ENCODE measurements around the gene SOS1. TPM values are rescaled to one million over a fixed set of nuclear protein-coding genes. Genes with fewer than 3 reads are reported as not detected.

Gene SOS1
- total and polyA plus RNA-seq, 2 of the 13 experiments (the other 11 are each of a cell fraction or from before 2014, with no cell fraction given), result 20.8 to 60.4 TPM

DNA sequence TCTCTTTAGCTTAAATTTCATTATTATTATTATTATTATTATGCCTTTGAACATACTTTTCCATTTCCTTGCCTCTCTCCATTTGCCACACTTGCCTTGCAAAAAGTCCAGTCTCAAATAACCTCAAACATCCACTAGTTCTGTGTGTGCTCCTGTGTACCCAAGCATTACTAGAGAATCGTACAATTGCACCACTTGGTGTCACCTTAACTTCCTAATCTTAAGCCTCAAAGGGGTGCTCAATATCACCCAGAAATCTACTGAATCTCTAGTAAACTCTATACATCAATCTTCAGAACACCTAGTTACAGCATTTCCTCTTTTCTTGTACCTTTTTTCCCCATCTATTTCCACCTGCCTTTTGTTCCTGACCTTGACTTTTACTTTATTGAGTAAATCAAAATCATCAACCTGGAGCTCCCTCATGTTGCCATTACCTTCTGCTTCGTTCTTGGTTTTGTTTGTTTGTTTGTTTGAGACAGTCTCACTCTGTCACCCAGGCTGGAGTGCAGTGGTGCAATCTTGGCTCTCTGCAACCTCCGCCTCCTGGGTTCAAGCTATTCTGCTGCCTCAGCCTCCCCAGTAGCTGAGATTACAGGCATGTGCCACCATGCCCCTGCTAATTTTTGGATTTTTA lies 12.5 kb upstream of the SOS1 start:
- in situ Hi-C loops (cut with HindIII; ENCODE audit: extremely low pct_ligation_motif_present, low pct_unique_long_range_greater_than_20kb) (no loop called here), intact Hi-C loops (cut with micrococcal nuclease; ENCODE audit: unreplicated experiment) (loop anchor here (10.0 kb wide), 1 partner anchor 259 kb away; the partner anchor contains the start of genes DHX57 and MORN2)
- no peak for DNase-seq (ENCODE audit: low spot score)
- Histone ChIP-seq H4K20me1 (ENCODE audit: insufficient read depth, low read length) (no peaks in the 10 kb centered on the region), H3K4me1 (ENCODE audit: insufficient read depth, low read length) (peaks cover 62% of the 10 kb centered on the region), H3K4me3 (replicated peaks in 1 of 3; ENCODE audit: insufficient read depth in 1 of 3, low read depth in 2 of 3, low read length in 3 of 3) (no peak overlapping the region), H3K27me3 (ENCODE audit: control insufficient read depth in 1 of 2, insufficient read depth in 2 of 2, low read length in 2 of 2) (no peaks in the 10 kb centered on the region), H3K9me3 (ENCODE audit: low read length) (no peaks in the 10 kb centered on the region), H3K9ac (ENCODE audit: insufficient read depth, low read depth, low read length) (no peak overlapping the region), H3K4me2 (ENCODE audit: low read depth, low read length) (no peak overlapping the region), H2AFZ (ENCODE audit: low read length) (no peak overlapping the region), H3K36me3 (replicated peaks in 1 of 2; ENCODE audit: control insufficient read depth in 1 of 2, insufficient read depth in 2 of 2, low read length in 2 of 2) (no peaks in the 10 kb centered on the region), H3K79me2 (ENCODE audit: insufficient read depth, low read length) (no peaks in the 10 kb centered on the region), H3K27ac (ENCODE audit: extremely low read length, insufficient read depth, low read length) (peak overlapping the region; percentile 19)
- BruUV-seq (replicated peaks), result no TSS peak
- ChIA-PET CTCF (ENCODE audit: low intra/inter-chr PET ratio, low total read pairs) (no interaction called here), POLR2A (interaction anchor here (2.6 to 2.7 kb wide), 2 partner anchors 8 to 13 kb away, joined by 15 to 37 read pairs; partner anchors contain the start of gene SOS1)
- no peak for FAIRE-seq
- no peak for ATAC-seq
- WGBS (ENCODE audit: low lambda C conversion rate), result 50% methylated on average over 3 of the region's 3 CpGs
- TF ChIP-seq HNRNPUL1 (IDR thresholded peaks at IDR 0.05; ENCODE audit: low read depth, low read length) (no peak), IKZF4 (CRISPR knock-in tag; IDR thresholded peaks at IDR 0.05; ENCODE audit: borderline replicate concordance, low read depth, not compliant biosample characterization) (no peak), ZNF225 (CRISPR knock-in tag; IDR thresholded peaks at IDR 0.05) (no peak), HOXA5 (CRISPR knock-in tag; IDR thresholded peaks at IDR 0.05) (0 out of 2 replicates have a peak, but pooled peaks have one; percentile 48), HHEX (CRISPR knock-in tag; IDR thresholded peaks at IDR 0.05) (no peak), ZMAT3 (CRISPR knock-in tag; conservative IDR thresholded peaks at IDR 0.05) (no peak), HMG20A (CRISPR knock-in tag; IDR thresholded peaks at IDR 0.05; ENCODE audit: borderline replicate concordance) (no peak), FOXK2 (IDR thresholded peaks at IDR 0.05) (no peak), HNF4A (CRISPR knock-in tag; IDR thresholded peaks at IDR 0.05) (no peak), KMT2A (CRISPR knock-in tag; IDR thresholded peaks at IDR 0.05) (no peak), PHF21A (CRISPR knock-in tag; IDR thresholded peaks at IDR 0.05) (no peak), ZFP82 (CRISPR knock-in tag; IDR thresholded peaks at IDR 0.05; ENCODE audit: borderline replicate concordance) (no peak), SIN3B (IDR thresholded peaks at IDR 0.05; ENCODE audit: low read length) (no peak), MED8 (CRISPR knock-in tag; IDR thresholded peaks at IDR 0.05; ENCODE audit: insufficient replicate concordance) (no peak), TCF12 (IDR thresholded peaks at IDR 0.05) (no peak), TCF12 (CRISPR knock-in tag; IDR thresholded peaks at IDR 0.05) (no peak)
- TF ChIP-seq, protein P1, sequence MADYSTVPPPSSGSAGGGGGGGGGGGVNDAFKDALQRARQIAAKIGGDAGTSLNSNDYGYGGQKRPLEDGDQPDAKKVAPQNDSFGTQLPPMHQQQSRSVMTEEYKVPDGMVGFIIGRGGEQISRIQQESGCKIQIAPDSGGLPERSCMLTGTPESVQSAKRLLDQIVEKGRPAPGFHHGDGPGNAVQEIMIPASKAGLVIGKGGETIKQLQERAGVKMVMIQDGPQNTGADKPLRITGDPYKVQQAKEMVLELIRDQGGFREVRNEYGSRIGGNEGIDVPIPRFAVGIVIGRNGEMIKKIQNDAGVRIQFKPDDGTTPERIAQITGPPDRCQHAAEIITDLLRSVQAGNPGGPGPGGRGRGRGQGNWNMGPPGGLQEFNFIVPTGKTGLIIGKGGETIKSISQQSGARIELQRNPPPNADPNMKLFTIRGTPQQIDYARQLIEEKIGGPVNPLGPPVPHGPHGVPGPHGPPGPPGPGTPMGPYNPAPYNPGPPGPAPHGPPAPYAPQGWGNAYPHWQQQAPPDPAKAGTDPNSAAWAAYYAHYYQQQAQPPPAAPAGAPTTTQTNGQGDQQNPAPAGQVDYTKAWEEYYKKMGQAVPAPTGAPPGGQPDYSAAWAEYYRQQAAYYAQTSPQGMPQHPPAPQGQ (CRISPR knock-in tag; IDR thresholded peaks at IDR 0.05; ENCODE audit: borderline replicate concordance), result no peak
- TF ChIP-seq, protein P2, sequence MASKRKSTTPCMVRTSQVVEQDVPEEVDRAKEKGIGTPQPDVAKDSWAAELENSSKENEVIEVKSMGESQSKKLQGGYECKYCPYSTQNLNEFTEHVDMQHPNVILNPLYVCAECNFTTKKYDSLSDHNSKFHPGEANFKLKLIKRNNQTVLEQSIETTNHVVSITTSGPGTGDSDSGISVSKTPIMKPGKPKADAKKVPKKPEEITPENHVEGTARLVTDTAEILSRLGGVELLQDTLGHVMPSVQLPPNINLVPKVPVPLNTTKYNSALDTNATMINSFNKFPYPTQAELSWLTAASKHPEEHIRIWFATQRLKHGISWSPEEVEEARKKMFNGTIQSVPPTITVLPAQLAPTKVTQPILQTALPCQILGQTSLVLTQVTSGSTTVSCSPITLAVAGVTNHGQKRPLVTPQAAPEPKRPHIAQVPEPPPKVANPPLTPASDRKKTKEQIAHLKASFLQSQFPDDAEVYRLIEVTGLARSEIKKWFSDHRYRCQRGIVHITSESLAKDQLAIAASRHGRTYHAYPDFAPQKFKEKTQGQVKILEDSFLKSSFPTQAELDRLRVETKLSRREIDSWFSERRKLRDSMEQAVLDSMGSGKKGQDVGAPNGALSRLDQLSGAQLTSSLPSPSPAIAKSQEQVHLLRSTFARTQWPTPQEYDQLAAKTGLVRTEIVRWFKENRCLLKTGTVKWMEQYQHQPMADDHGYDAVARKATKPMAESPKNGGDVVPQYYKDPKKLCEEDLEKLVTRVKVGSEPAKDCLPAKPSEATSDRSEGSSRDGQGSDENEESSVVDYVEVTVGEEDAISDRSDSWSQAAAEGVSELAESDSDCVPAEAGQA (IDR thresholded peaks at IDR 0.05; ENCODE audit: low read depth), result no peak
- TF ChIP-seq, protein P2 (CRISPR knock-in tag; IDR thresholded peaks at IDR 0.05; ENCODE audit: borderline replicate concordance), result peak; percentile 17; the same call in 1 of the 2 replicates

Measured in HepG2 (cell line).